AG09309 (cell line): ENCODE measurements around the gene TRABD2B.

Source experiments
- DNase-seq: peaks from one replicate; pipeline ENCODE4 v3.0.0-alpha.2; 2010; ENCODE audit warnings: low read depth
- H3K4me3 ChIP-seq: 2 replicates; pipeline ENCODE4 v1.5.1; 2011; ENCODE audit warnings: mild to moderate bottlenecking, low read depth, low read length, moderate library complexity; ENCODE audit not compliant: control insufficient read depth
- TF ChIP-seq, protein P1 (sequence below): IDR thresholded peaks from 2 replicates; pipeline ENCODE4 v1.5.1; 2011; ENCODE audit warnings: mild to moderate bottlenecking, low read depth, low read length, inconsistent platforms; ENCODE audit not compliant: insufficient read depth, control insufficient read depth; ENCODE audit errors: missing control alignments

Gene TRABD2B

DNA sequence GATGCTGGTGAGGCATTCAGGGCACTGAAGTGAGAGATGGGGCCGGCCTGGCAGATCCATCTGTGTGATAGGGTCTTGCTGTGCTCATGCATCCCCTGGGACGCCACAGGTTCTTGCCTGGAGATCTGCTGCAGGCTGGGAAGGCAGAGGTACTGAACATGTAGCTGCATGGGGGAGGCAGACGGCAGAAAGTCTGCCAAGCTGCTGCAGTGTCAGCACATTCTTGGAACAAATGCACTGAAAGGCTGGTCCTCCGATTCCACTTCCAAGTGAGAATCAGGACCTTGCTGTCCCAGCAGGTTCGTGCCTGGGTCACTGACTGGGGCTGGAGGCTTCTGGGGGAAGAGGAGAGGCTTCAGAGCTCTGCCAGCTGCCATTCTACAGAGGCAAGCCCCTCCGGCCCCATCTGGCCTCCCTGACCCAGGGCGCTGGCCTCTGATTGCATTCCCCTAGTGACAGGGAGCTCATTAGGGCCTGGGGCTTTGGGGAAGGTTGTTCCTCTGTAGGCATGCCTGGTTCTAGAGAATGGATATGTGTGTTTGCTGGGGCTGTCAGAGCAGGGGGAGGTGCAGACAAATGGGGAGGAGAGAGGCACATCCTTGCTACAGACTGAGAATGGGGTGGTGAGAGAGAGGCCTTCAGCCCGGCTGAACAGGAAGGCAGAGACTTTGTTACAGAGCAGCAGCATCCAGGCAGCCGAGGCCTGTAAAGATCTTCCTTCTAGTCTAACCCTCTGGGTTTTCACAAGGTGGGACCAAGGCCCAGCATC is 174.0 kb downstream of the TRABD2B start:
- no peak overlapping the region for H3K4me3 ChIP-seq
- no peak for DNase-seq
- TF ChIP-seq, protein P1, sequence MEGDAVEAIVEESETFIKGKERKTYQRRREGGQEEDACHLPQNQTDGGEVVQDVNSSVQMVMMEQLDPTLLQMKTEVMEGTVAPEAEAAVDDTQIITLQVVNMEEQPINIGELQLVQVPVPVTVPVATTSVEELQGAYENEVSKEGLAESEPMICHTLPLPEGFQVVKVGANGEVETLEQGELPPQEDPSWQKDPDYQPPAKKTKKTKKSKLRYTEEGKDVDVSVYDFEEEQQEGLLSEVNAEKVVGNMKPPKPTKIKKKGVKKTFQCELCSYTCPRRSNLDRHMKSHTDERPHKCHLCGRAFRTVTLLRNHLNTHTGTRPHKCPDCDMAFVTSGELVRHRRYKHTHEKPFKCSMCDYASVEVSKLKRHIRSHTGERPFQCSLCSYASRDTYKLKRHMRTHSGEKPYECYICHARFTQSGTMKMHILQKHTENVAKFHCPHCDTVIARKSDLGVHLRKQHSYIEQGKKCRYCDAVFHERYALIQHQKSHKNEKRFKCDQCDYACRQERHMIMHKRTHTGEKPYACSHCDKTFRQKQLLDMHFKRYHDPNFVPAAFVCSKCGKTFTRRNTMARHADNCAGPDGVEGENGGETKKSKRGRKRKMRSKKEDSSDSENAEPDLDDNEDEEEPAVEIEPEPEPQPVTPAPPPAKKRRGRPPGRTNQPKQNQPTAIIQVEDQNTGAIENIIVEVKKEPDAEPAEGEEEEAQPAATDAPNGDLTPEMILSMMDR: no peak

DNA sequence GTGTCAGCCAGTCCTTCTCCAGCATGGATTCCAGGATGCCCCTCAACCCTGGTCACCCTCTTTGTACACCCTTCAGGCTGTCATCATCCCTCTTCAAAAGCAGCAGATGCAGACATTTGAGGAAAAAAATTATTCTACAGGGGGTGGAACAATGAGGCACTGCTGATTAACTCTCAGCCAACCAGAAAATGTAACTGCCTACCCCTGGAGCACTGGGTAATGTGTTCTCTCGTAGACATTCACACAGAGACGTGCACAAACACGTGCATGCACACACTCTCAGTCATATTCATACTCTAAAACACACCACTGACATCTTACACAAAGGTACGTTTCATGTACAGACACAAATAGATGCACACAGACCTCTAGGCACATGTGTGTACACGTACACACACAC is 175.4 kb downstream of the TRABD2B start:
- no peak overlapping the region for H3K4me3 ChIP-seq
- TF ChIP-seq, protein P1: no peak
- DNase-seq: no peak

- TF ChIP-seq, protein P1: no peak
- H3K4me3 ChIP-seq: no peak overlapping the region
- no peak for DNase-seq
Measured at GRCh38 chr1:47819574-47819888, 177.7 kb downstream of the TRABD2B start.

DNA sequence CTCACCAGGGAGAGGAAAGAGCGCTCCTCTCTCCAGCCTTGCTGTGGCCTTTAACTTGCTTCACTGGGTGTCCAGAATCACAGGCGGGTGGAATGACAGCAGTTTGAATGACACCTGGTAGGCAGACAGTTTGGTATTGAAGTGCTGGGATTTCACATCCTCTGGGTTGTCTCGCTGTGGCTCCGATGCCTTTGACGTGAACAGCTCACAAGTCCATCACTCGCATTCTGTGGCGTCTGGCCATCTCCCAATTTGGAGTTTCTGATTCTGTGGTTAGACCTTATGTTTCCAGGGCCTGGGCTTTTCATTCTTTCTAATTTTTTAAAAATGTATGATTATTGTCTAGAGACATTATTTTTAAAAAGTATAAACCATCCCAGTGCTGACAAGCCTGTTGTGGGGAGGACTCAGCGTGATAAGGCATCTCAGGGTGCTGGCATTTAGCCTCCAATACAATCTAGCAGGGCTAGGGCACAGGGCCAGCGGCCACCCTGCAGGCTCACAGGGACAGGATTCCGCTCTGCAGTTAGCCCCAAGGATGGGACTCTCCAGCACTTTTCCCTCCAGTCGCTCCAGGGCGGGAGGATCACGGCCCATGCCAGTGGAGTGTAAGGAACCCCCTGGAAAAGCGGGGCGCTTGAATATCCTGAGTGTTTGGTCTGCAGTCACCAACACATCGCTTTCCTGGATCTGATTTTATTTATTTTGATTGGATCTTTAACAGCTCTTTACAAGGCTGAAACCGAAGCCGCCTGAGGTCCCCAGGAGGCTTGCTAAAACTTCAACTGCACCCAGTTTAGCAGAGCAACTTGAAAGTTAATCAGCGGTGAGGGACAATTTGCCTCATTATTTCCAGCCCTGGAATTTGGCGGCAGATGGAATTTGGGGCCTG is 178.3 kb downstream of the TRABD2B start:
- DNase-seq: no peak
- no peak overlapping the region for H3K4me3 ChIP-seq
- TF ChIP-seq, protein P1: no peak

- H3K4me3 ChIP-seq: no peak overlapping the region
- TF ChIP-seq, protein P1: no peak
- no peak for DNase-seq
Measured at GRCh38 chr1:47817861-47818260, 179.3 kb downstream of the TRABD2B start.

GRCh38 chr1:47816325-47817071 is 180.7 kb downstream of the TRABD2B start:
- no peak for DNase-seq
- H3K4me3 ChIP-seq: no peak overlapping the region
- TF ChIP-seq, protein P1: no peak
